ENCODE data around the gene RAMACL. TPM values are rescaled to one million over a fixed set of nuclear protein-coding genes. Genes with fewer than 3 reads are reported as not detected.

The RAMACL gene
- total and polyA plus RNA-seq, 4 donors = 0.30 to 17.6 (median 4.3) TPM

DNA sequence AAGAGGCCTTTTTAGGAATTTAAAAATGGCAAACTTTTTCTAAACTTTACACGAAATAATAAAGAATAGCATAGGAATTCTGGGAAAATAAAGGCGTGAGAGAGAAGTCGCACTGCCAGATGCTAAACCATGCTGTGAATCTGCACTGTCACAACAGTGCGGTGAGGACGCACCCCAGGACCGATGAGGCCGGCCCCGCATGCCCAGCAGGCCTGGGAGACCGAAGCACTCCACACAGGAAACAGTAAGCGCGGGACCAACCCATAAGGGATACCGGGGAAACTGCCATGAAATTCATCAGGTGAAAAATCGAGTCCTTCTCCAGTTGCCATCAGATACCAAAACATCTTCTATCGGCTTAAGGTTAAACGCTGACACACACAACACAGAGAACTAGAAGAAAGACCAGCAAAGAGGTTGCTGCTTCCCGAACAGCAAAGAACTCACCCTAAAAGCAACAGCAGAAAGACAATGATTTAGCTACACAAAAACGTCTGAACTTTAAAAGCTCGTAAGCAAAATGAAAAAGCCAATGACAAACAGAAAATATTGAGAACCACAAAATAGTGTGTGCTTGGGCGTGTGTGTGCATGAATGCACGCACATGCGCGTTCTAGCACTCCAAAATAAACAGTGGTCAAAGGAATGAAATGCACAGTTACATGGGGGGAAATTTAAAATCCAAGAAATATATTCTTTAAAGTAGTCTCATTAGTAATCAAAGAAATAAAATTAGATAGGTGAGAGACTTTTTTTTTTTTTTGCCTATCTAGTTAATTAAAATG, 15.4 kb downstream of the RAMACL start:
- Histone ChIP-seq H3K36me3 (ENCODE audit: control insufficient read depth in 4 of 4, insufficient read depth in 4 of 4, low read length in 4 of 4) (peaks cover 0 to 2% (median 0%) of the 10 kb centered on the region in 4 donors), H3K4me3 (no peak overlapping the region), H3K9ac (ENCODE audit: insufficient read depth in 1 of 2, low read length in 2 of 2) (no peak overlapping the region), H3K4me1 (ENCODE audit: control insufficient read depth in 5 of 5, insufficient read depth in 5 of 5, low read length in 5 of 5) (peaks cover 0 to 21% (median 12%) of the 10 kb centered on the region in 5 donors), H3K27ac (ENCODE audit: low read depth in 1 of 2, low read length in 1 of 2) (no peak overlapping the region), H3K9me3 (ENCODE audit: control insufficient read depth in 4 of 4, insufficient read depth in 3 of 4, low read length in 3 of 4) (peaks cover 0 to 2% (median 0%) of the 10 kb centered on the region in 4 donors), H3K27me3 (ENCODE audit: control insufficient read depth in 3 of 3, insufficient read depth in 3 of 3, low read length in 2 of 3) (no peaks in the 10 kb centered on the region)
- 89 to 93% methylated on average over 22 of the region's 22 CpGs for WGBS, 2 donors
- TF ChIP-seq, protein P1, sequence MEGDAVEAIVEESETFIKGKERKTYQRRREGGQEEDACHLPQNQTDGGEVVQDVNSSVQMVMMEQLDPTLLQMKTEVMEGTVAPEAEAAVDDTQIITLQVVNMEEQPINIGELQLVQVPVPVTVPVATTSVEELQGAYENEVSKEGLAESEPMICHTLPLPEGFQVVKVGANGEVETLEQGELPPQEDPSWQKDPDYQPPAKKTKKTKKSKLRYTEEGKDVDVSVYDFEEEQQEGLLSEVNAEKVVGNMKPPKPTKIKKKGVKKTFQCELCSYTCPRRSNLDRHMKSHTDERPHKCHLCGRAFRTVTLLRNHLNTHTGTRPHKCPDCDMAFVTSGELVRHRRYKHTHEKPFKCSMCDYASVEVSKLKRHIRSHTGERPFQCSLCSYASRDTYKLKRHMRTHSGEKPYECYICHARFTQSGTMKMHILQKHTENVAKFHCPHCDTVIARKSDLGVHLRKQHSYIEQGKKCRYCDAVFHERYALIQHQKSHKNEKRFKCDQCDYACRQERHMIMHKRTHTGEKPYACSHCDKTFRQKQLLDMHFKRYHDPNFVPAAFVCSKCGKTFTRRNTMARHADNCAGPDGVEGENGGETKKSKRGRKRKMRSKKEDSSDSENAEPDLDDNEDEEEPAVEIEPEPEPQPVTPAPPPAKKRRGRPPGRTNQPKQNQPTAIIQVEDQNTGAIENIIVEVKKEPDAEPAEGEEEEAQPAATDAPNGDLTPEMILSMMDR (IDR thresholded peaks at IDR 0.05; ENCODE audit: control extremely low read depth, extremely low read depth) = no peak
- ATAC-seq (ENCODE audit: insufficient read depth, low FRiP score) (no peak), DNase-seq (no peak)

DNA sequence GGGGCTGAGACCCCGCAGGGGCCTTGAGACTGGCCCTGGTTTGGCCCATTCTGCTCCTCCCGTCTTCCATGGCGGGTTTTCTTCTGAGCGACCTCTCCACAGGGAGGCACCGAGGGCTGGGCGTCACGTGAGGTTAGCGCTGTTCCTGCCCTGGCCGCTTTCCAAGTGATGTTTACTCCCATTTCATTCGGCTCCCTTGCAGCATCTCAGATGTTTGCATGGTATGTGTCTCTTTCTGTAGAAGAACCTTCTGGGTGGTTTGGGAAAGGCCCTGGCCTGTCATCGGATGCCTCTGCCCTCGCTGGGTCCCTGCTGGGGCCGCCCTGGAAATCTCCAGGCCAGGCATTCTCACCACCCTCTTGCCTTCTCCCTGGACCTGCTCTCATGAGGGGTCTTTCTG, 17.3 kb downstream of the RAMACL start:
- no peak overlapping the region for H3K4me3 ChIP-seq
- H3K27me3 ChIP-seq (ENCODE audit: control insufficient read depth in 3 of 3, insufficient read depth in 3 of 3, low read length in 2 of 3) = no peaks in the 10 kb centered on the region
- H3K4me1 ChIP-seq (ENCODE audit: control insufficient read depth in 5 of 5, insufficient read depth in 5 of 5, low read length in 5 of 5) = peaks cover 0 to 27% (median 12%) of the 10 kb centered on the region in 5 donors
- ATAC-seq (ENCODE audit: insufficient read depth, low FRiP score) (no peak), DNase-seq (no peak)
- 83 to 99% methylated on average over 13 of the region's 13 CpGs for WGBS, 2 donors
- H3K27ac ChIP-seq (ENCODE audit: low read depth in 1 of 2, low read length in 1 of 2) = no peak overlapping the region
- TF ChIP-seq, protein P1 (IDR thresholded peaks at IDR 0.05; ENCODE audit: control extremely low read depth, extremely low read depth) = no peak
- peaks cover 0 to 3% (median 0%) of the 10 kb centered on the region in 4 donors for H3K9me3 ChIP-seq (ENCODE audit: control insufficient read depth in 4 of 4, insufficient read depth in 3 of 4, low read length in 3 of 4)
- peaks cover 0 to 8% (median 0%) of the 10 kb centered on the region in 4 donors for H3K36me3 ChIP-seq (ENCODE audit: control insufficient read depth in 4 of 4, insufficient read depth in 4 of 4, low read length in 4 of 4)
- no peak overlapping the region for H3K9ac ChIP-seq (ENCODE audit: insufficient read depth in 1 of 2, low read length in 2 of 2)

DNA sequence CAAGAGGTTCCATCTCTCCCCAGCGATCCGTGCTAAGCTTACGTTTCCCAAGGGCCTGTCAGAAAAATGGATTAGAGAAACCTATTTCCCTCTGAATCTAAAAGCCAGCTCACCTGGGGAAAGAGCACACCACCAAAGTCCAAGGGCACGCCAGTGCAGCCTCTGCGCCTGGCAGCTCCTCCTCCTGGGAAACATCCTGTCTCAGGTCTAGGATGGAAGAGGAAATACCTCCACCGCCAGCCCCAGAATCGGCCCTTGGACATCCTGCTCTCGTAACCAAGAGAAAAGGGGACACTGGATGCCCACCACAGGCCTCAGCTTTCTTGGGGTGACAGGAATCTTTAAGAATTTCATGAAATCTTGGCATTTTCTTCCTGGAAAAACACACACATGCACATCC, 18.7 kb downstream of the RAMACL start:
- ATAC-seq (ENCODE audit: insufficient read depth, low FRiP score) = no peak
- DNase-seq = no peak

More for the DNA sequence above, 18.7 kb downstream of the RAMACL start:
- TF ChIP-seq, protein P1 (IDR thresholded peaks at IDR 0.05; ENCODE audit: control extremely low read depth, extremely low read depth) = no peak
- H3K36me3 ChIP-seq (ENCODE audit: control insufficient read depth in 4 of 4, insufficient read depth in 4 of 4, low read length in 4 of 4) = peaks cover 0 to 11% (median 0%) of the 10 kb centered on the region in 4 donors
- H3K9ac ChIP-seq (ENCODE audit: insufficient read depth in 1 of 2, low read length in 2 of 2) = no peak overlapping the region
- H3K9me3 ChIP-seq (ENCODE audit: control insufficient read depth in 4 of 4, insufficient read depth in 3 of 4, low read length in 3 of 4) = peaks cover 0 to 3% (median 0%) of the 10 kb centered on the region in 4 donors
- peak overlapping the region in 1 of 2 donors; percentile 39 for H3K27ac ChIP-seq (ENCODE audit: low read depth in 1 of 2, low read length in 1 of 2)
- no peak overlapping the region for H3K4me3 ChIP-seq
- H3K27me3 ChIP-seq (ENCODE audit: control insufficient read depth in 3 of 3, insufficient read depth in 3 of 3, low read length in 2 of 3) = no peaks in the 10 kb centered on the region
- 83 to 84% methylated on average over 8 of the region's 8 CpGs for WGBS, 2 donors
- peaks cover 0 to 20% (median 9%) of the 10 kb centered on the region in 5 donors for H3K4me1 ChIP-seq (ENCODE audit: control insufficient read depth in 5 of 5, insufficient read depth in 5 of 5, low read length in 5 of 5)
